Stimulated activated CD4-positive, alpha-beta T cell treated with anti-CD3 and anti-CD28 coated beads, Interleukin-2, amount 100 ng/mL, for 48 hours (primary cell): ENCODE measurements around the gene SPCS3.
"Not testable (repeated sequence)": the region's sequence is repeated elsewhere in the genome, so short reads cannot be mapped to it uniquely, and the experiment has no call there.

Experiments used
- DNase-seq, 2 donors: peaks; one replicate each; pipeline ENCODE4 v3.0.0-alpha.2; 2020

The SPCS3 gene

DNA sequence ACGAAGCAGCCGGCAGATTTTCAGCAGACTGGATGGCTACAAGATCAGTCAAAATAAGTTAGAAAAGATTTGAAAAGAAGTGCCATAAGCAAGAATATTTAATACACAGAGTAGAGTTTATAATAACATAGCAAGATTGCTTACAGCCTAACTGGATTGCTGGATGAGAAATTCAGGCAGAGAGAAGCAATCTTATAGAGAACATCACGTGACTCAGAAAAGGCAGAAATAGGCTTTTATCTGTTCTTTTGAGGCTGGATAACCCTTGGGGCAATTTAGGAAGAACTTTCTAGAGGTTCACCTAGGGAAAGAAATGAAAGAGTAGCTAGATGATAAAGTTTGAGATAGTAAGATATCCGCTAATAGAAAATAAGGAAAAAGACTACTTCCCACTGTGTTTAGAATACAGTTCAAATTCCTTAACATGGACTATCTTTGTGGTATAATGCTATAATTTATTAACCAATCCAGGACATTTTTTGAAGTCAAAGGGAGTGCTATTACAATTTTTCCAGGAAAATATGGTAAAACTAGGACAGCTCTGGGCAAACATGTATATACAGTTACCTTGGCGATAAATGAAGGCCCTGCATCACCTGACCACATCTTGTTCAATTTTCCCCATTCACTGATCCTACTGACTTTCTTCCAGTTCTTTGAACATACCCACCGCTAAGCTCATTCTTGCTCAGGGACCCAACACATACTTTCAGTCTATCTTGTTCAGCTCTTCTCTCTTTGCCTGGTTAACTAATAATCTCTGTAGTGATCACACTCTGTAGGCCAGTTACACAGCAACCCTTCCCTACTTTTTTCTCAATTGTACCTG is 12.7 kb upstream of the SPCS3 start:
- DNase-seq, result no peak

DNA sequence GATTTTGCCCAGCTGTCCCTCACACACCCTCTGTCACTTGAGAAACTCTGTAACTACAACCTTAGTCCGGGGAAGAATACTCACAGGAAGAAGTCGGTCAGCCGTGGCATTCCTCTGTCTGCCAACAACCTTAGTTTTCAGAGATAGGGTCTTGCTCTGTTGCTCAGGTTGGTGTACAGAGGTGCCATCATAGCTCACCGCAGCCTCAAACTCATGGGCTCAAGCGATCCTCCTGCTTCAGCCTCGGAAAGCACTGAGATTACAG is 12.2 kb upstream of the SPCS3 start:
- no peak for DNase-seq

DNA sequence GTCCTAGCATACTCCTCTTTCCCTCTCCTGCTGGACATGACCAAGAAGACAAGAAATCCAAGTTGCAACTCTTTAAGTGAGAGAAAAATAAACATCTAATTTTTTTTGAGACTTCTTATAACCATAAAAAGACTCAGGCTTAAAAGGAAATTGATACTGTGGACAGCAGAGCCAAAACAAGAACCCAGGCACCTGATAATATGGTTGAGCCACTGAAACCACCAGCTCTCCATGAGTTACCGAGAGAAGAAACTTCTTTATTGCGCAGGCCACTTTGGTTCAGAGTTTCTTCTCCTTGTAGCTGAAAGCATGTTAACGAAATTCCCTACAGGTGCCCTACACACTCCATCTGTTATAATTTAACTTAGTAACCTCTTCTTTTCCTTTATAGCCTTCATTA is 11.3 kb upstream of the SPCS3 start:
- no peak for DNase-seq

DNA sequence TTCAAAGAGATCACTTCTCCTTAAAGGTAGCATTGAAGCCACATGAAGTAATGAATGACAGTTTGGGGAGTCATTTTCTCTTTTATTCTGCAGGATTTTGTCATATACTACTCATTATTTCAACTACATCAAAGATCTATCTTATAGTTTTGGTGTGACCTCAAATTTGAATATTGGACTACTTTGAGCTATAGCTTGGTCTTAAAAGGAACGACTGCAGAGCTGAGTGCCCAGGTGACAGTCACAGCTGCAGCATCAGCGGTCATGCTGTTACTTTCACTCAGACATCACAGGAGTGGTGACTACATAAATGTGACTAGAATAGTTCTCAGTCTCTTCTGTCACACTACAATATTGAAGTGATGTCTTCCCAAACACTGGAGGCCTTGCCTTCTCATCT is 10.7 kb upstream of the SPCS3 start:
- no peak for DNase-seq

DNA sequence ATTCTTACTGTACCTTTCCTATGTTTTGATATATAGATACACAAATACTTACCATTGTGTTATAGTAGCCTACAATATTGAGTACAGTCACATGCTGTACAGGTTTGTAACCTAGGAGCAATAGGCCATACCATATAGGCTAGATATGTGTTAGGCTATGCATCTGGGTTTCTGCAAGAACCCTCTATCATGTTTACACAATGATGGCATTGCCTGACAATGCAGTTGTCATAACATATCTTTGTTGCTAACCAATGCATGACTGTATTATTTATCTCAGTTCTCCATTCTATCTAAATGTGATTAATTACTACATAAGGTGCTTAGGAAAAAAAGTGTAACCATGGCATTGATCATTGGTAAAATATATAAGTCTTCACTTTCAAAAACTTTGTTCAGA is 10.0 kb upstream of the SPCS3 start:
- no peak for DNase-seq

DNA sequence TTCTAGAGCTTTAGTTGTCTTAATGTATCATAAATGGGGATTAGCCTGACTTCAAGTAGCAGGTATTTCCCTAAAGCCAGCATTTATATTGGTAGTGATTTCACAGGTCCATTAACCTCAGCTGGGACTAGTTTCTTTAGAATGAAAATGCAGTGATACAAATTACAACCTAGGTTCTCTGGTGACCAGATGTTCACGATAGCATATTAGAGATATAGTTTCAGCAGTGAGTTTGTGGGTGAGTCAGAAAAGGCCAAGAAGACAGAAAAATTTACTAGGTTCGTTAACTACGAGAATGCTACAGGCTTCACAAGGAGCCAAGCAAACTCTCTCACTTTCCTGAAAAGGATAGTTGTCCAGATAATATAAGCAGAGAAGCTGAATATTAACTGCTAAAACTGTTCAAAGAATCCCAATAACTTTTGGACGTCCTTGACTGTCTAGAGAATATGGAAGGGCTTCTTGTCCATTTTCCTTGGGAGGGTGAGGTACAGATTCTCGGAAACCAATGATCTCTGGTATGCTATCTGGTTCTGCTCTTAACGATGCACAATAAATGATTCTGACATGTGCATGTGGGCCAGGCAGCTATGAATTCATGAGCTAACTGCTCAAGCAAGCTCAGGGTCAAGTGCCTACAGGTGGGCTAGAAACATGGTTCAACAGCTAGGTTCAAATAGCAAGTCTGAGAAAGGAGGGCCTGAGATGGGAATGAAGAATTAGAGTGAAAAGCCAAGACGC is 6.0 kb upstream of the SPCS3 start:
- DNase-seq, result no peak

DNA sequence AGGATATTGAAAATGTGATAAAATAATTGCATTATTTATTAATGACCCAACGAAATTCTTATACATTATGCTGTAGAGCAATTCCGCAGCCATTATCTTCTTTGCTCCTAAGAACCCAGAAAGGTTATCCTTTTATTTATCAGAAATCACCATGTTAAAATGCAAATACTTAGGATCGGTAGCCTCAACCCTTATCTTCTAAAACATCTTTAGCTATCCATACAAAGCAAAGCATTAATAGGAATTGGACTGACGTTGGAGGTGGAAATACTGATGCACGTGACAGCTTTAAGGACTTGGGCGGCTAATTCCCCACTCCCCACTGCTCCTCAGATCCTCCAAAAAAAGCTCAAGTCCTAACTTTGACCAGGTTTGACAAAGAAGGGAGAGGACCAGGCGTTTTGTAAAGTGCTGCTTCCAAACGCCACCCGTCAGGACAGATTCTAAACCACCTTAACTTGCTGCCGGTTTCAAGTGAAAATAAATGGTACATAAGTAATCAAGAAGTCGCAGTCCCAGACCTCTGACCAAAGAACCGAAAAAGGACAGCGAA is 539 bp upstream of the SPCS3 start:
- no peak for DNase-seq

DNA sequence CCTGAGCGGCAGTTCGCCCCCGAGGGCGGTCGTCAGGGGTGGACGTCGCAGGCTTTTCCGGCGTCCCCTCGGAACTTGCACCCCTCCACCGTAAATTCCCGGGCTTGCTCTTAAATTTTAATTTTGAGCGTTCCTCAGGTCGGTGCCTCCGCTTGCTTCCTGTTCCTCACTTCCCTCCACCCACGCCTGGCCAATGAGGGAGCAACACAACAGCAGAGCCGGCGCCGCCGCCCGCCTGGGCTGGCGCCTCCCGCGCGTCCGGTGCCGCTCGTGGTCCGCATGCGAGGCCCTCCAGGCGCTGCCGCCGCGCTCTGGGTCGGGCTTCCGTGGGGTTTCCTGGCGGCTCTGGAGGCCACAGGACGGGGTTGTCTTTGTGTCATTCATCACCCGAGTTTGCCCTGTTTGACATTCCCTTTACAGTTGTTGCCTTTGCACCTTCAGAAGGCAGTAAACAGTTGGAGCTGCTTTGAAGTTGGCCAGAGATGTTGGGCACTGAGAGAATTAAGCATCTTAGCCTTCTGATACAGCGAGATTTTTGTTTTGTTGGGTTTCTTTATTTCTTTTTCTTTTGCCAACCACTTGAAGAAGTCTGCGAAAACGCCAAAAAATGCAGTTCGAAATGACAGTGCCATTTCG is 692 bp downstream of the SPCS3 start:
- peak; percentile 79 to 81 for DNase-seq

DNA sequence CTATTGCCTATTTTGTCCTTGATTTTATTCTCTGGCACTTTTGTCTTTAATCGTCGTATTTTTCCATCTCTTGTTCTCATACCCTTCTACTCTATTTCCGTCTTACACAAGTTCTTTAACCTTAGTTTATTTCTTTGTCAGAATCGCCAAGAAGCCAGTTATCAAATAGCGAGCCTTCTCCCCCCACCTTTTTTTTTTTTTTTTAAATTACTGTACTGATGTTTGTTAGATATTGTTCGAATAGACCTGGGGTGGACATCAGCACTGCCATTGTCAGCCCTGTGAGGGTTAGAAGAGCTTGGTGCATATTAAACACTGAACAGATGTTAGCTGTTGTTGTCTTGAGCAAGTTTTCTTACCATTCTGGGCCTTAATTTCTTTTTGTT is 1.2 kb downstream of the SPCS3 start:
- DNase-seq, result no peak

DNA sequence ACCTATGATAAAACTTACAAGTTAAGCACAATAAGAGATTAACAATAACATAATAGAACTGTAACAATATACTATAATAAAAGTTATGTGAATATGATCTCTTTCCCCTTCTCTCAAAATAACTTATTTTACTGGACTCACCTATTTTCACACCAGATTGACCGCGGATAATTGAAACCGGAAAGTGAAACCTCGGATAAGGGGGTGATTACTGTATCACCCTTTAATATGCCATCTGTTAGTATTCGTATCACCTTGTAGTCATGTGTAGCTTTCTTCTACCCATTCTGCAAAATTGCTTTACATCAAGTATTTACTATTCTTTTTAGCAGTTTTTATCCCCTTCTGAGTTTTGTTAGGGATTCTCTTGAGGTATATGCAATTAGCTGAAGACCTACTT is 1.8 kb downstream of the SPCS3 start:
- DNase-seq, result no peak

DNA sequence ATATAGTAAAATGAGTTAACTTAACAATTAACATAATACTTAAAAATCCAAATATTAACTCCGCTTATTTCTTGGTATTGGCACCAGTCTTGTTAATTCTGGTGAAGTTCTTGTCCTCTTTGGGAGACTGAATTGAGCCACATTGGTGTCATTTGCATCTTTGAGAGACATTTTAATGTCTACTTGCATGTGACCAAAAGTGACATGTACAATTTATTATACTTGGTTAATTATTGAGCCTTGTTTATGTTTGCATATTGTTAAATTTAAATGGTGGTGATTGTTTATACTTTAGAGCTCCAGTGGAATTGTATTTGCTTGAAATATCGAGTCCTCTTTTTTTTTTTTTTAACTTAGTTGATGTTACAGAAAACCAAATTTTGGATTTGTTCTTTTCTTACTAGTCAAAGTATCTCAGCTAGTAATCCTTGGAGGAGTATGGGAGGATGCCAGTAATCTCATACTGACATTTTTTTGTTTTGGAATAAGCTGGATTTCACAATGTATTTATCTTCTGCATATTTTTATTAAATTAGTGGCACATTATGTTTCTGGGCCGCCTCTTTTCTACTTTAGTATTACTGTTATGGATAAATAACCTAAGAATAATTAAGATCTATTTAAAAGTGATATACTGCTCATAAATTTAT is 3.9 kb downstream of the SPCS3 start:
- no peak for DNase-seq

DNA sequence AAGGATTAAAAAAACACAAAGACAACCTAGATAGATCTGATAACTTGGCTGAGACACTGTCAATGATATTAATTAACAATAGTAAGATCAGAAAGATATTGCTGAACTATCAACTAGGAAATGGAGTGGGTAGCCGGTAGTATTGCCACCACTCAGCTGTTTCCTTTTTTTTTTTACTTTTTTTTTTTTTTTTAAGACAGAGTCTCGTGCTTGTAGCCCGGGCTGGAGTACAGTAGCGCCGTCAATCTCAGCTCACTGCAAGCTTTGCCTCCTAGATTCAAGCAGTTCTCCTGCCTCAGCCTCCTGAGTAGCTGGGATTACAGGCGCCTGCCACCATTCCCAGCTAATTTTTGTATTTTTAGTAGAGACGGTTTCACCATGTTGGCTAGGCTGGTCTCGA is 5.1 kb downstream of the SPCS3 start:
- DNase-seq, result not testable (repeated sequence)

DNA sequence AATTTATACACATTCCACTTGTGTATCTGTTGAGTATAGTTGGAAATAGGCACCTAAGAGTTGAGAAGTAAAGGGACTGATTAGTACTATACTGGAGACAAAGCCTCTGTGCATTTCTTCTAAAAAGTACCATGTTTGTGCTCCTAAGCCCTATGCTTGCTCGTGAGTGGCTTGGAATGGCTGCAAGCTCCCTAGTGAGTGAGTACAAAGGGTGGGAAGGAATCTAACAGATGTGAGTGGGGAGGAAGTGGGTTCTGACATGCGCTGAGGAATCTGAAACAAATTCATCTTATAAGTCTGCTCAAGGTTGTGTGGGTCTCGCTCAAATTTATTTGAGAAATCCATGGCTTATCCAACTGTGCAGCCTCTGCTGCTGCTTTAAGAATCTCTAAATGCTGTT is 13.3 kb downstream of the SPCS3 start:
- DNase-seq, result no peak

DNA sequence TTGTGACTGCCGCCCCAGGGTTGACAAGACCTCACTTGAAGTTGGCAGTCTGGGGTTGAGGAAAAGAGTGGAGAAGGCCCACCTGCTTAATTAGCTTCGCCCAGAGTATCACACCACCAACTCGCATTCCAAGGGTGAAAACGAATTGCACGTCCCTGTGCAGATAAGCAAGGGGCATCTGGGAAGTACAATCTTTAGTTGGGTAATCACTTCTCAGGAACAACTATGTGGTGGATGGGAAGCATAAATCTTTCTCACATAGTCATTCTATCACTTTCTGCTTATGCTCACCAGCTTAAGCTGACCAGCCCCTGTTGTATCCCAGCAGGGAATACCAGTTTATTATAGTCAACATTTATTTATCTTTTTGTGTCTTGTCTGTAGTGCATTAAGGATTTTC is 14.3 kb downstream of the SPCS3 start:
- no peak for DNase-seq

DNA sequence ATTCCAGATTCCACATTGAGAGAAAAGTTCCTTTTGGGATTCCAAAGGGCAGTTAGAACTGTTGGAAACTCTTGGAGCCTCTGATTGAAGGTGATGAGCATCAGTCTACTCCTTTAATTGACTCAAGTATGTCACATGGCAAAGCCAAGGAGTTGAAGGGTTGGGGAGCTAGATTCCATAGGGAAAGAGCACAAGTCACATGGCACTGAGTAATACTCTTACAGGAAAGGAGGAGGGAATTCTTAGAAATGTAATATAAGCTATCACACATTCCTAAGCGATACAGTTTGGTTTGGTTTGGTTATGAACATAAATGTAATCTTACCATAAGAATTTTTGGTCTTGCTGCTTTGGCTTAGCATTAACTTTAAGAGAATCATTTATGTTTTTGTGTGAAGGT is 15.7 kb downstream of the SPCS3 start:
- no peak for DNase-seq

DNA sequence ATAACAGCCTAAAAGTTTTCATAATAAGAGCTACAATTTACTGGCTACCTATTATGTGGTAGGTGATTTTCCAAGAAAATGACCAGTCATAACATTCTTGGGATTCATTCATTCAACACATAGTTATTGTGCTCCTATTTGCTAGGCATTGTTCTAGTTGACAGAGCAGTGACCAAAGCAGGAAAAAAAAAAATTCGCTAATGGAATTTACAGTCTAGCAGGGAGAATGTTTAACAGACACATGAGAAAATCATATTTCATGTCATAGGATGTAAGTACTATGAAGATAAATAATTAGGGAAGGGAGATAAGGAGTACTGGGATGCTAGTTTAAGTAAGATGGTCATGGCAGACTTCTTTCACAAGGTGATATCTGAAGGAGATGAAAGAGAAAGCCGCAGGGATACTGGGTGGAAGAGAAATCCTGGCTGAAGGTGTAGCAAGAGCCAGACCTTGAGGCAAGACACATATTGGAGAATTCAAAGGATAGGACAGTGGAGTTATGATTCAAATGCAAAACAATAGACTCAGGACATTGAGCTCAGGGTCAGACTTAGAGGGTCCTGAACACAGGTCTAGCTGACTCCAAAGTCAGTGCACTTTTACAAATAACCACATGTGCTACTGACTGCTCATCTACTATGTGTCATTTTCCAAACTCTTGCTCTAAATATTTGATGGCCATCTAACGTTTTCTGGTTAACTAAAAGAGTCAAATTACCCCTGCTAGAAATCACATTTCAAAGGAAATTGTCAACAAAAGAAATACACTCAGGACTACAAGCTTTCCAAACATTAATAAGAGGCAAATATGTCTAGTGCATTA is 20.4 kb downstream of the SPCS3 start:
- DNase-seq, result no peak

DNA sequence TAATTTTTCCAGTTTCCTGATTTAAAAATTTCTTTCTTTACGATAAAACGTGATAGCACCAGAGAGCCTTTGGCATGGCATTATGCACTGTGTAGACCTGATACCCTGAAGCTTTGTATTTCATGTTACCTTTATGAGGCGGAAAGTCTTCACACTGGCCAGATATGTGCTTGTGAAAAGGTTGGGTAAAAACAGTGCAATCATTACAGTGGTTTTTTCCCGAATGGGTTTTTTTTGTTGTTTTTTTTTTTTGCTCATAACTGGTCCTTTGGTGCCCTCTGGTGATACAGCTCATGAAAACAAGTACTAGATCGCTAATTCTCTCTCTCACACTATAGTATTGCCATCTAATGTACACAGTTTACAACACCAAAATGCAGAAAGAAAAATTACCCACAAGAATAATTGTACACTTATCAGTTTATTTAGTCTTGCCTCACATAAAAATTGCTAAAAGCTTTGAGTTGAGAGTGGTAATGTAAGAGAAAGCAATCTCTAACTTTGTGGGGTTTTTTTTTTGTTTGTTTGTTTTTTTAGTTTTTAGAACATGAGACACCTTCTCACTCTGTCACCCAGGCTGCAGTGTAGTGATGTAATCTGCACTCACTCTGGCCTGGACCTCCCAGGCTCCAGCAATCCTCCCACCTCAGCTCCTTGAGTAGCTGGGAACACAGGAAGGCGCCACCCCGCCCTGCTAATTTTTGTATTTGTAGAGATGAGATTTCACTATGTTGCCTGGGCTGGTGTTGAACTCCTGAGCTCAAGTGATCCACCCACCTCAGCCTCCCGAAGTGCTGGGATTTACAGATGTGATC is 21.3 kb downstream of the SPCS3 start:
- no peak for DNase-seq

DNA sequence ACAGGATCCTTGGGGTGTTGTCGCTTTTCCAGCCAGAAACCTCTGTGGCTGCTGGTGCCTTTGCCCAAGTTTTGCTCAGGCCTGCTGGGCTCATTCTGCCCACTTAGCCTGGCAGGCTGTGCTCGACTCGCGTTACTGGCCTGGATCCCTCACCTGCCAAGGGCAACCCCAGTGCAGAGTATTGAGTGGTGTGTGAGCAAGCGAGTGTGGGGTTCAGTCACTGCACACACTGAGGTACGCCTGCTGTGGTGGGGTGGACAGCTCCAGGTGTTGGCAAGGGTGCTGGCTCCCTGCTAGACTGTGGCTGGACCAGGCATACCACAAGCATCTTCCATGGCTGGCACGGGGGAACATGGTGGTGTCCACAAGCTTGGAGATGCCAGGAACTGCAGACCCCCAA is 22.6 kb downstream of the SPCS3 start:
- DNase-seq, result no peak

DNA sequence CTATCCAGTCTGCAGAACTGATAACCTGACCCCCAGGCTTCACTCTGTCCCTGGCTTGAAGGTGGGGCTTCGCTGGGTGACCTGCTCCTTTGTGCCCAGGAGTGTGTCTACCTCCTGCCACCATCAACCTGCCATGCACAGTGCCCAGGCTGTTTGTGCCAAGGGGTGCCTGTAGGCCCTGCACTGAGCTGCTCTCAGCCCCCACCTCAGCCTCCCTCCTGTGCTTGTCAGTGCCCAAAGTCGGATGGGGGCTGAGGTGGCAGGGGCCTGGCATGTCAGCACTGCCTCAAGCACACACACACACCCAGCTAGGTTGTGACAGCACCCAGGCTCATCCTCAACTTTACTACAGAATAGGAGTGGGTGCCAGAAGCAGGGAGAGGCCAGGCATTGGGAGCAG is 23.5 kb downstream of the SPCS3 start:
- no peak for DNase-seq

DNA sequence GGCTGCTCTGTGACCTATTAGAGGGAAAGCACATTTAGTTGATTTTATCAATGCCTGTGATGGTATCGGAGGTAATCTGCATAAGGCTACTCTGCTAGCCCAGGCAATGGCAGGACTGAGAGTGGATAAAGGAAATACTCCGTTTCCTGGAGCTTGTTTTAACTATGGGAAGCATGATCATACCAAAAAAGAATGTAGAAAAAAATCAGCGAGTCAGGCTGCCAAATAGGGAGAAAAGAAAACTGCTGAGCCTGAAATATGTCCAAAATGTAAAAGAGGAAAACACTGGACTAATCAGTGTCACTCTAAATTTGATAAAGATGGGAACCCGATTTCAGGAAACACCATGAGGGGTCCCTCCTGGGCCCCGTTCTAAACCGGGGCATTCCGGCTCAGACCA is 25.6 kb downstream of the SPCS3 start:
- DNase-seq, result not testable (repeated sequence)

DNA sequence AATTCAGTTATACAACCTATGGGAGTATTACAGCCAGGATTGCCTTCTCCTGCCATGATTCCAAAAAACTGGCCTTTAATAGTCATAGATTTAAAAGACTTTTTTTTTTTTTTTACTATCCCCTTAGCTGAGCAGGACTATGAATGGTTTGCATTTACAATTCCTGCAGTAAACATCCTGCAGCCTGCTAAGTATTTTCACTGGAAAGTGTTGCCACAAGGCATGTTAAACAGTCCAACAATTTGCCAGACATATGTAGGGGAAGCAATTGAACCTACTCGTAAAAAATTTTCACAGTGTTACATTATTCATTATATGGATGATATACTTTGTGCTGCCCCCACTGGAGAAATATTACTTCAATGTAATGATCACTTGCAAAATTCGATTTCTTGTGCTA is 27.1 kb downstream of the SPCS3 start:
- DNase-seq, result not testable (repeated sequence)

DNA sequence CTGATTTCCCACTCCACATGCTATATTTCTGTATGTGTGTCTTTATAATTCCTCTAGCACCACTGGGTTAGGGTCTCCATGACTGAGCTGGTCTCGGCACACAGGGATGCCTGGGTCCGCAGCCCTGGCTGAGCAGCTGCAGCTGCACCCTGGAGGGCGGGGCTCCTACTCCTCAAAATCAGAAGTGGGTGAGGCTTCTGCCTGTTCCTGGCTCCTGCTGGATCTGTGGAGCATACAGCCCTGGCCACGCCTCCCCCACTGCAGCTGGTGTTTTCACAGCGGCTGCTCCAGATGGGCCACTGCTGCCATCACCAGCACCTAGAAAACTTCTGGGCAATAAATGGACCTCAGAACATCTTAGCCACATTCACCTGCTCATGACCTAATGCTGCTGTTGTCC is 30.9 kb downstream of the SPCS3 start:
- no peak for DNase-seq
